ENCODE data around the gene TNRC6A. TPM values are rescaled to one million over a fixed set of nuclear protein-coding genes. Genes with fewer than 3 reads are reported as not detected.
"Not testable (repeated sequence)": the region's sequence is repeated elsewhere in the genome, so short reads cannot be mapped to it uniquely, and the experiment has no call there.

The TNRC6A gene
- total RNA-seq, 2 experiments from 2014 or later: 46.8 to 53.1 TPM

DNA sequence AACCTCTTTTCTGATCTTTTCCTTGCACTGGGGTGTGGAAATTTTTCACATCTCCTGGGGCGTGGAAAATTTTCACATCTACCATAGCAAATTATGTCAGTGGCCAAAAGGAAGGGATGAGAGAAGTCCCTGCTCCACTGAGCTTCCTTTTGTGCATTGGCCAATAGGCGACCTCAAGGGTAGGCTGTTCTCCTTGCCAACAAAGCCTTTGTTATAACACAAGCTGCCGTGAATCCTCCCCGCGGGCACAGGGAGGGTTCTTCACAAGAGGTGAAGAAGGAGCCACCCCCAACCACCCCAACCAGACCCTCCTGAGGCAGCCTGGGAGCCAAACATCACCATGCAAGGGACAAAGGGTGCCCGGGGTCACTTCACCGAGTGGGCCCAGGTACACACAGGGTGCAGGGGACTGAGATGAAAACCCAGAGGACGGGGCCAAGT is 122.8 kb downstream of the TNRC6A start:
- no peak overlapping the region for H3K4me3 Mint-ChIP-seq

DNA sequence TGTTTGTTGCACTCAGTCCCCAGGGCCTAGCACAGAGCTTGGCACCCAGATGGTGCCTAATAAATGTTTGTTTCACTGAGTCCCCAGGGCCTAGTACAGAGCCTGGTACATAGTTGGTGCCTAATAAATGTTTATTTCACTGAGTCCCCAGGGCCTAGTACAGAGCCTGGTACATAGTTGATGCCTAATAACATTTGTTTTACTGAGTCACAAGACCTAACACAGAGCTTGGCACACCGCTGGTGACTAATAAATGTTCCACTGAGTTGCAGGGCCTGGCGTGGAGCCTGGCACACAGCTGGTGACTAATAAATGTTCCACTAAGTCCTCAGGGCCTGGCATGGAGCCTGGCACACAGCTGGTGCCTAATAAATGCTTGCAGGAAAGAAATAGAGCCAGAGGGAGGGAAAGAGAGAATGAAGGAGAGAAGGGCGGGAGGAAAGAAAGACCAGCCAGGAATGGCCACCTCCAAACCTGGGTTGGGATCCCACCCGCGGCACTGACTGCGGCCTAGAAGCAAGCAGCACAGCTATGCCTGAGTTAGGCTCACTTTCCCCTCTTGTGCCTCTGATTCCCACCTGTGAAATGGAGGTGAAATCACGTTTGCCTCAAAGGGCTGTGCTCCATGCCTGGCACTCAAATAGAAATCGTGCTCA is 123.8 kb downstream of the TNRC6A start:
- Mint-ChIP-seq H3K9me3 (no peaks in the 10 kb centered on the region), H3K36me3 (no peaks in the 10 kb centered on the region), H3K4me1 (peaks cover 3% of the 10 kb centered on the region), H3K27ac (no peak overlapping the region), H3K4me3 (no peak overlapping the region), H3K27me3 (no peaks in the 10 kb centered on the region)
- POLR2A ChIA-PET: no interaction called here
- DNase-seq: no peak
- ATAC-seq (ENCODE audit: low read depth): no peak

More for the DNA sequence above, 122.8 kb downstream of the TNRC6A start:
- H3K4me1 Mint-ChIP-seq: peaks cover 3% of the 10 kb centered on the region
- DNase-seq: no peak
- H3K27ac Mint-ChIP-seq: no peak overlapping the region
- POLR2A ChIA-PET: no interaction called here
- no peaks in the 10 kb centered on the region for H3K9me3 Mint-ChIP-seq
- ATAC-seq (ENCODE audit: low read depth): no peak
- H3K36me3 Mint-ChIP-seq: no peaks in the 10 kb centered on the region
- H3K27me3 Mint-ChIP-seq: no peaks in the 10 kb centered on the region

DNA sequence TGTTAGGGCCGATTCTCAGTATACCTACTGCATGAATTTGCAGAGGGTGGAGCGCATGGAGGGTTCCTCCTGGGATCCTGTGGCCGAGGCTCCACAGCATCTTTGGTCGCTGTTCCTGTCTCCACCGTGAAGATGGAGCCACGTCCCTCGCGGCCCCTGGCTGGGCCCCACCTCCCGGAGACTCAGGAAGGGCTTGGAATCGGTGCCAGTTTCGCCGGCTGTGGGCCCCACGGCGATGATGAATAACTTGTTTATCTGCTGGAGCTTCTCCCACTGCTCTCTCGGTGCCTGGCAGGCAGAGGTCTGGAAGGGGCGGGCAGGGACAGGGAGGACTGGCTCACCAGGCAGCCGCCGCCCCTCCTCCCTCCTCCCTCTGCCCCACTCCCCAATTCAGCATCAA is 124.4 kb downstream of the TNRC6A start:
- POLR2A ChIA-PET: no interaction called here
- Mint-ChIP-seq H3K27me3 (no peaks in the 10 kb centered on the region), H3K4me3 (no peak overlapping the region), H3K36me3 (no peaks in the 10 kb centered on the region), H3K27ac (no peak overlapping the region), H3K4me1 (peaks cover 3% of the 10 kb centered on the region), H3K9me3 (no peaks in the 10 kb centered on the region)
- no peak for DNase-seq
- no peak for ATAC-seq (ENCODE audit: low read depth)

DNA sequence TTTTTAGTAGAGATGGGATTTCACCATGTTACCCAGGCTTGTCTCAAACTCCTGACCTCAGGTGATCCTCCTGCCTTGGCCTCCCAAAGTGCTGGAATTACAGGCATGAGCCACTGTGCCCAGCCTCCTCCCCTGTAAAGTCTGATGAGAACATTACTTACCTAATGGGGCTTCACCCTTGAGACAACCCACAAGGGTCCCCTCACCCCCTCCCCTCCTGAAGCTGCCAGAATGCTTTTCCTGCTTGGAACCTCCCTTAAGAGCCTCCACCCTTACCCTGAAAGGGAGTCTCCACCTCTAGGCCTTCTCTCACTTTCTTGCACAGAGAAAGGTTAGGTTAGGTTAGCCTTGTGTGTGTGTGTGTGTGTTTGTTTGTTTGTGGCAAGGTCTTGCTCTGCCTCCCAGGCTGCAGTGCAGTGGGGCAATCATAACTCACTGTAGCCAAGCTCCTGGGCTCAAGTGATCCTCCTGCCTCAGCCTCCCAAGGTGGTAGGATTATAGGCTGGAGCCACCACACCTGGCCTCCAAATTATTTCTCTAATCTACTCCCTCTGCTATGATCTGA is 125.2 kb downstream of the TNRC6A start:
- ATAC-seq (ENCODE audit: low read depth) (no peak), DNase-seq (no peak)
- POLR2A ChIA-PET: no interaction called here
- Mint-ChIP-seq H3K4me3 (no peak overlapping the region), H3K27ac (no peak overlapping the region), H3K4me1 (peaks cover 3% of the 10 kb centered on the region), H3K27me3 (no peaks in the 10 kb centered on the region), H3K36me3 (no peaks in the 10 kb centered on the region), H3K9me3 (no peaks in the 10 kb centered on the region)

DNA sequence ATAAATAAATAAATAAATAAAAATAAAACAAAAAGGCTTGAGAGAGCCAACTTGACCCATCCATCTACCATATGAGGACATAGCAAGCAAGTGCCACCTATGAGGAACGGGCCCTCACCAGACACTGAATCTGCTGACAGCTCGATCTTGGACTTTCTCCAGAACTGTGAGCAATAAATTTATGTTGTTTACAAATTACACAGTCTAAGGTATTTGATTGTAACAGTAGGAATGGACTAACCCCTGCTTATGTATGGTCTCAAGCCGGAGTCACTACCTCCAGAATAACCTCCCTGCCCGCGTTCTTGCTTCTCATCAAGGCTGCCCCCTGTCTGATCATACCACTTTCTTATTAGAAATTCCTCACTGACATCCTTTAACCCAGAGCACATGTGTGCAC is 126.2 kb downstream of the TNRC6A start:
- POLR2A ChIA-PET: no interaction called here
- Mint-ChIP-seq H3K4me3 (no peak overlapping the region), H3K4me1 (no peaks in the 10 kb centered on the region), H3K27ac (no peak overlapping the region), H3K27me3 (no peaks in the 10 kb centered on the region), H3K9me3 (no peaks in the 10 kb centered on the region), H3K36me3 (no peaks in the 10 kb centered on the region)
- DNase-seq (no peak), ATAC-seq (ENCODE audit: low read depth) (no peak)

DNA sequence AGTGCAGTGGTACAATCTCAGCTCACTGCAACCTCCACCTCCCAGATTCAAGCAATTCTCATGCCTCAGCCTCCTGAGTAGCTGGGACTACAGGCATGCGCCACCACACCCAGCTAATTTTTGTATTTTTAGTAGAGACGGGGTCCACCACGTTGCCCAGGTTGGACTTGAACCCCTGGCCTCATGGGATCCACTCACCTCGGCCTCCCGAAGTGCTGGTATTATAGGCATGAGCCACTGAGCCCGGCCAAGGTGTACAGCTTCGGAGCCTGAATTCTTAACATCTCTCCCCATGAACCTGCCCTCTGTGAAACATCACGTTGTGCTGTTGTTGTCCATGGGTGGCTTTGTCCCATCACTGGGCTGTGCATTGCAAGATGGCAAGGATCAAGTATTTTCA is 127.4 kb downstream of the TNRC6A start:
- ATAC-seq (ENCODE audit: low read depth); H3K4me1 Mint-ChIP-seq; H3K27me3 Mint-ChIP-seq; H3K9me3 Mint-ChIP-seq; DNase-seq; POLR2A ChIA-PET; H3K36me3 Mint-ChIP-seq; H3K27ac Mint-ChIP-seq; H3K4me3 Mint-ChIP-seq: not testable (repeated sequence)

DNA sequence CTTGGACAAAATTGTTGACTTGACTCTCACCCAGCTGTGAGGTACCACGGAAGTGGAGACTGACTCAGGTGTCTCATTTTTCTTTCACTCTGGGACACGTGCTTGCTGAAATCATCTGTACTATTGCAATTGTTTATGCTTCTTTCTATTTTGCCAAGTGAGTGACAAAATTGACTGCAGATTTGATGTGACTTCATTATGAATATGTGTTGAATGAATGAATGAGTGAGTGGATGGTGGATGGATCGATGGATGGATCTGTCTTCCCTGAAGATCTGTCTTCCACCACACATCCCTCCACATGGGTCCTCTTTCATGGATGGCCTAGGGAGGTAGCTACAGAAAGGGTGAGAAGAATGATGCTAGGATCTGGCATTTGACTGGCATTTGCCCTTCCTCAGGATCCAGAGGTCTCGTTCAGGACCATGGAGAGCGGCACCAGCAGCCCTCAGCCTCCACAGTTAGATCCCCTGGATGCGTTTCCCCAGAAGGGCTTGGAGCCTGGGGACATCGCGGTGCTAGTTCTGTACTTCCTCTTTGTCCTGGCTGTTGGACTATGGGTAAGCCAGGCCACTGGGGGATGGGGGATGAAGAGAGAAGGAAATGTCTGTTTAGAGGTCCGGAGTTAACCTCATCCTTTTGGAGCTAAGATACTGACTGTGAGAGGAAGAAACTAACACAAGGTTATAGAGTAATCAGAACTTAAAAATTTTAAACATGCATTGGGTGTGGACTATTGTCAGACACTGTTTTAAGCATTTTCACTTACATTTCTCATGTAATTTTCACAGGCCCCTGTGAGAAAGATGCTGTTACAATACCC is 129.0 kb downstream of the TNRC6A start:
- DNase-seq: peak; percentile 69
- no peak for ATAC-seq (ENCODE audit: low read depth)
- peaks cover 2% of the 10 kb centered on the region for H3K27me3 Mint-ChIP-seq
- POLR2A ChIA-PET: no interaction called here
- H3K4me1 Mint-ChIP-seq: no peaks in the 10 kb centered on the region
- H3K9me3 Mint-ChIP-seq: no peaks in the 10 kb centered on the region
- H3K36me3 Mint-ChIP-seq: no peaks in the 10 kb centered on the region
- no peak overlapping the region for H3K4me3 Mint-ChIP-seq
- H3K27ac Mint-ChIP-seq: no peak overlapping the region

DNA sequence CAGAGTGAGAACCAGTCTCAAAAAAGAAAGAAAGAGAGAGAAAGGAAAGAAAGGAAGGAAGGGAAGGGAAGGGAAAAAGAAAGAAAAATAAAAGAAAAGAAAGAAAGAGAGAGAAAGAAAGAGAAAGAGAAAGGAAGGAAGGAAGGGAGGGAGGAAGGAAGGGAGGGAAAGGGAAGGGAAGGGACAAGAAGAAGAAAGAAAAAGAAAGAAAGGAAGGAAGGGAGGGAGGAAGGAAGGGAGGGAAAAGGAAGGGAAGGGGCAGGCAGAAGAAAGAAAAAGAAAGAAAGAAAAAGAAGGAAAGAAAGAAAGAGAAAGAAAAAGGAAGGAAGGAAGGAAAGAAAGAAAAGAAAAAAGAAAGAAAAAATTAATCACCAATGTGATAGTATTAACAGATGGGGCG is 132.0 kb downstream of the TNRC6A start:
- H3K4me3 Mint-ChIP-seq: no peak overlapping the region
- no peaks in the 10 kb centered on the region for H3K36me3 Mint-ChIP-seq
- no peaks in the 10 kb centered on the region for H3K4me1 Mint-ChIP-seq
- POLR2A ChIA-PET: no interaction called here
- no peak overlapping the region for H3K27ac Mint-ChIP-seq
- H3K27me3 Mint-ChIP-seq: peaks cover 12% of the 10 kb centered on the region
- DNase-seq (no peak), ATAC-seq (ENCODE audit: low read depth) (no peak)
- H3K9me3 Mint-ChIP-seq: peaks cover 6% of the 10 kb centered on the region

DNA sequence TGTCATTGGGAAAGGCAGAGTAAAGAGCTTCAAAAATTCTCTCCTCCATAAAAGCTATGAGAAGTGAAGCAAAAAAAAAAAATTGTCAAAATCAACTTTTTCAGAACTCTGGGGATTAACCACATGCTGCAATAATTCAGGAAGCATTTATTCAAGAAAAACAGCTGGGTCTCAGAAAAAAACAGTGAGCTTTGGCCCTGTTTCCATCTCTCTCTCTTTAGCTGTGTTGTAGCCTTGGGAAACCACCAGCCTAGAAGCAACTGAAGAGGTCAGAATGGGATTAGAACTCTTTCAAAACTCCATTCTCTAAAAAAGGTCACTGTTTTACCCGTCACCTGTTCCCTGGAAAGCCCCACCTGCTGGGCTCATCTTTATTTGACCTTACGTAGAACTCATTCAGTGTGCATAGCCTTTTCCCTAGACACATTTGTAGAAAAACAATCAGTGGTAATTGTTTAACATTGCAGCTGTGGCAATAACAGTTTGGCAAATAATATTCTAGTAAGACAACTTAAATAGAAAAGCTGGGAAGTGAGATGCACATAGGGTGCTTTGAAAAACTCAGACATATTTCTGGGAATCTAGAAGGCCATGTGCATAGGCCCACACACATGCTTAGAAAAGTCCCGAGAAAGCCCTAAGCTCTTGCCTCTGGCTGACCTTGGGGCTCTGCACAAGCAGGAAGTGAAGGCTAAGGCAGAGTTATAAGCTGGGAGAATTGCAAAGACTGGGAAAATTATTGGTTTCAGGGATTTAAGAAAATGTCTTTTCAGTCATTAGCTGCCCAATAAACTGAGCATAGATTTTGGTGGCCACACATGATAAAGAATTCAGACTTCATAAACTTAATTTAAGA is 134.4 kb downstream of the TNRC6A start:
- no peak for DNase-seq
- Mint-ChIP-seq H3K4me1 (no peaks in the 10 kb centered on the region), H3K4me3 (no peak overlapping the region), H3K27ac (no peak overlapping the region), H3K36me3 (no peaks in the 10 kb centered on the region), H3K9me3 (peaks cover 6% of the 10 kb centered on the region), H3K27me3 (peaks cover 23% of the 10 kb centered on the region)
- POLR2A ChIA-PET: no interaction called here
- ATAC-seq (ENCODE audit: low read depth): no peak

DNA sequence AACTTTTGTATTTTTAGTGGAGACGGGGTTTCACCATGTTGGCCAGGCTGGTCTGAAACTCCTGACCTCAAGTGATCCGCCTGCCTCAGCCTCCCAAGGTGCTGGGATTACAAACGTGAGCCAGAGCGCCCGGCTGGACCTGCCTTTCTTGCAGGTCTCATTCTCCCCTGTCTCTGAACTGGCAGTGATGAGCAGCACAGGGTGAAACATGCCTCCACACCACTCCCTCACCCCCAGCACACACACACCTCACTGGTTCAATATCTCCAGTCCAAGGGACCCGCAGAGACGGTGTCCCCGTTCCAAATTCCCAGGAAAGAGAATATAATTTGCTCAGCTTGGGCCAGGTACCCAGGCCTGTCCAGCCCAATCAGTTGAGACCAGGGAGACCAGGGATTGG is 139.6 kb downstream of the TNRC6A start:
- Mint-ChIP-seq H3K27me3 (peaks cover 21% of the 10 kb centered on the region), H3K4me3 (no peak overlapping the region), H3K4me1 (no peaks in the 10 kb centered on the region), H3K27ac (no peak overlapping the region), H3K36me3 (no peaks in the 10 kb centered on the region), H3K9me3 (peaks cover 4% of the 10 kb centered on the region)
- no peak for DNase-seq
- no peak for ATAC-seq (ENCODE audit: low read depth)
- POLR2A ChIA-PET: no interaction called here

DNA sequence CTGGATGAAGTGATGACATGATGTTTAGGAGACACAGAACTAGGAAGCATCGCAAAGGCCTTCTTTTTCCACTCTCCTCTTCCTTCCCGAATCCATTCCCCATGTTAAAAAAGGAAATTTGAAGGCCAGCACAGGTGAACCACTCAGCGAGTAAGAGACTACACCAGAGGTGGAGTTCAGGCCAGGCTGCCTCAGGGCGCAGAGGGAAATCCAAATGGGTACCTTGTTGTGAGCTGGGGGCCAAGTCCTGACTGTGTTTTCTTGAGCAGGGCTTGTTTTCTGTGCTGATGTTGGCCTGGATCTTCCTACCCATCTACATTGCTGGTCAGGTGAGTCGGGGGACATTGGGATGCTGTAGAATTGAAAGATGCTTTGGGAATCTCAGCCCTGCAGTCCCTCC is 142.4 kb downstream of the TNRC6A start:
- DNase-seq (no peak), ATAC-seq (ENCODE audit: low read depth) (no peak)
- H3K27me3 Mint-ChIP-seq: peaks cover 9% of the 10 kb centered on the region
- POLR2A ChIA-PET: interaction anchor here (0.6 kb wide), 1 partner anchor 1825 kb away, joined by 6 read pairs; no protein-coding TSS in a partner anchor
- no peaks in the 10 kb centered on the region for H3K36me3 Mint-ChIP-seq
- no peaks in the 10 kb centered on the region for H3K4me1 Mint-ChIP-seq
- H3K9me3 Mint-ChIP-seq: no peaks in the 10 kb centered on the region
- H3K27ac Mint-ChIP-seq: no peak overlapping the region
- H3K4me3 Mint-ChIP-seq: no peak overlapping the region

DNA sequence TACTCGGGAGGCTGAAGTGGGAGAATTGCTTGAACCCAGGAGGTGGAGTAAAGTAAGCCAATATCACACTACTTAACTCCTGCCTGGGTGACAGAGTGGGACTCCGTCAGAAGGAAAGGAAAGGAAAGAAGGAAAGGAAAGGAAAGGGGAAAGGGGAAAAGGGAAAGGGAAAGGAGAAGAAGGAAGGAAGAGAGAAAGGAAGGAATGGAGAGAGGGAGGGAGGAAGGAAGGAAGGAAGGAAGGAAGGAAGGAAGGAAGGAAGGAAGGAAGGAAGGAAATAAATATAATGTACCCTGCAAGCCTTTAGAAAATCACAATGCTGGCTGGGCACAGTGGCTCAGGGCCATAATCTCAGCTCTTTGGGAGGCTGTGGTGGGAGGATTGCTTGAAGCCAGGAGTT is 143.6 kb downstream of the TNRC6A start:
- no peaks in the 10 kb centered on the region for H3K9me3 Mint-ChIP-seq
- no peak overlapping the region for H3K4me3 Mint-ChIP-seq
- ATAC-seq (ENCODE audit: low read depth): no peak

DNA sequence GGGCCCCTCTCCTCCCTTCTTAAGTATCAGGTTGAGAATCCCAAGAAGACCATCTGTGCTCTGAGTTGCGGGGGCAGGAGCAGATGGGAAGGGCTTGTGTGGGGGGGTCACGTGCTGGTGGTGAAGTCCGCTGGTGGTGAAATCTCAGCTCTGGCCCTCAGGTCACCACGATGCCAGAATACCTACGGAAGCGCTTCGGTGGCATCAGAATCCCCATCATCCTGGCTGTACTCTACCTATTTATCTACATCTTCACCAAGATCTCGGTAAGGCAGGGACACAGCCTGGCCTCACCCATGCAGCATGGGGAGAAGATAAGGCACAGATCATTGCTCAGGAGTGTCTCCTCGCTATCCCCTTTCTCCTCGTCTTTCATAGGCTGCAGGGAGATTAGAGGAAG is 146.0 kb downstream of the TNRC6A start:
- POLR2A ChIA-PET: no interaction called here

More for the DNA sequence above, 143.6 kb downstream of the TNRC6A start:
- POLR2A ChIA-PET: no interaction called here
- H3K36me3 Mint-ChIP-seq: no peaks in the 10 kb centered on the region
- H3K27ac Mint-ChIP-seq: no peak overlapping the region
- DNase-seq: no peak
- H3K4me1 Mint-ChIP-seq: no peaks in the 10 kb centered on the region
- peaks cover 2% of the 10 kb centered on the region for H3K27me3 Mint-ChIP-seq

More for the DNA sequence above, 146.0 kb downstream of the TNRC6A start:
- H3K4me1 Mint-ChIP-seq: no peaks in the 10 kb centered on the region
- H3K36me3 Mint-ChIP-seq: no peaks in the 10 kb centered on the region
- H3K27me3 Mint-ChIP-seq: peaks cover 2% of the 10 kb centered on the region
- peaks cover 4% of the 10 kb centered on the region for H3K9me3 Mint-ChIP-seq
- no peak overlapping the region for H3K27ac Mint-ChIP-seq
- no peak for DNase-seq
- ATAC-seq (ENCODE audit: low read depth): no peak
- no peak overlapping the region for H3K4me3 Mint-ChIP-seq
